ENCODE results near the gene POLL.

GRCh38 chr10:101565370-101565900 lies 22.6 kb downstream of the POLL start:
- TF ChIP-seq, protein P1, sequence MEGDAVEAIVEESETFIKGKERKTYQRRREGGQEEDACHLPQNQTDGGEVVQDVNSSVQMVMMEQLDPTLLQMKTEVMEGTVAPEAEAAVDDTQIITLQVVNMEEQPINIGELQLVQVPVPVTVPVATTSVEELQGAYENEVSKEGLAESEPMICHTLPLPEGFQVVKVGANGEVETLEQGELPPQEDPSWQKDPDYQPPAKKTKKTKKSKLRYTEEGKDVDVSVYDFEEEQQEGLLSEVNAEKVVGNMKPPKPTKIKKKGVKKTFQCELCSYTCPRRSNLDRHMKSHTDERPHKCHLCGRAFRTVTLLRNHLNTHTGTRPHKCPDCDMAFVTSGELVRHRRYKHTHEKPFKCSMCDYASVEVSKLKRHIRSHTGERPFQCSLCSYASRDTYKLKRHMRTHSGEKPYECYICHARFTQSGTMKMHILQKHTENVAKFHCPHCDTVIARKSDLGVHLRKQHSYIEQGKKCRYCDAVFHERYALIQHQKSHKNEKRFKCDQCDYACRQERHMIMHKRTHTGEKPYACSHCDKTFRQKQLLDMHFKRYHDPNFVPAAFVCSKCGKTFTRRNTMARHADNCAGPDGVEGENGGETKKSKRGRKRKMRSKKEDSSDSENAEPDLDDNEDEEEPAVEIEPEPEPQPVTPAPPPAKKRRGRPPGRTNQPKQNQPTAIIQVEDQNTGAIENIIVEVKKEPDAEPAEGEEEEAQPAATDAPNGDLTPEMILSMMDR (conservative IDR thresholded peaks at IDR 0.05 in 1 of 2, IDR thresholded peaks at IDR 0.05 in 1 of 2; ENCODE audit: low read depth in 1 of 2, low read length in 2 of 2) = no peak
- TF ChIP-seq EZH2 (IDR thresholded peaks at IDR 0.05; ENCODE audit: low read length, missing control alignments) = no peak
